ENCODE results near the gene MYH10. TPM values are rescaled to one million over a fixed set of nuclear protein-coding genes. Genes with fewer than 3 reads are reported as not detected.

Gene MYH10
- total RNA-seq, 2 donors from 2014 or later: 48.6 to 56.6 TPM

- H3K4me3 ChIP-seq: no peak overlapping the region
- intact Hi-C loops (cut with DNase I): no loop called here
- 86% methylated on average over 2 of the region's 2 CpGs for WGBS
- no peaks in the 10 kb centered on the region for H3K36me3 ChIP-seq
- no peaks in the 10 kb centered on the region for H3K27me3 ChIP-seq (replicated peaks; ENCODE audit: insufficient read depth)
- H3K9me3 ChIP-seq: no peaks in the 10 kb centered on the region
- H3K27ac ChIP-seq: no peak overlapping the region
- no peaks in the 10 kb centered on the region for H3K4me1 ChIP-seq (replicated peaks)
- TF ChIP-seq POLR2A (IDR thresholded peaks at IDR 0.05): no peak
- no peak for TF ChIP-seq CTCF (IDR thresholded peaks at IDR 0.05)
- TF ChIP-seq POLR2AphosphoS5 (IDR thresholded peaks at IDR 0.05): no peak
- no peak for DNase-seq (ENCODE audit: low spot score)
Observed at GRCh38 chr17:8623591-8623990, 6.9 kb downstream of the MYH10 start.

- no peaks in the 10 kb centered on the region for H3K4me1 ChIP-seq (replicated peaks)
- H3K4me3 ChIP-seq: no peak overlapping the region
- H3K27me3 ChIP-seq (replicated peaks; ENCODE audit: insufficient read depth): no peaks in the 10 kb centered on the region
- no peak for DNase-seq (ENCODE audit: low spot score)
- intact Hi-C loops (cut with DNase I): no loop called here
- H3K9me3 ChIP-seq: no peaks in the 10 kb centered on the region
- WGBS: 89% methylated on average over 4 of the region's 4 CpGs
- no peak for TF ChIP-seq POLR2AphosphoS5 (IDR thresholded peaks at IDR 0.05)
- no peak for TF ChIP-seq CTCF (IDR thresholded peaks at IDR 0.05)
- TF ChIP-seq POLR2A (IDR thresholded peaks at IDR 0.05): no peak
- no peaks in the 10 kb centered on the region for H3K36me3 ChIP-seq
- H3K27ac ChIP-seq: no peak overlapping the region
Observed at GRCh38 chr17:8622191-8622590, 8.3 kb downstream of the MYH10 start.

- intact Hi-C loops (cut with DNase I): no loop called here
- WGBS: 68% methylated on average over 3 of the region's 3 CpGs
Observed at GRCh38 chr17:8621585-8621984, 8.9 kb downstream of the MYH10 start.

GRCh38 chr17:8619294-8619693 is 11.2 kb downstream of the MYH10 start:
- Histone ChIP-seq H3K4me1 (replicated peaks) (no peaks in the 10 kb centered on the region), H3K27me3 (replicated peaks; ENCODE audit: insufficient read depth) (no peaks in the 10 kb centered on the region), H3K9me3 (no peaks in the 10 kb centered on the region), H3K4me3 (no peak overlapping the region), H3K27ac (no peak overlapping the region), H3K36me3 (no peaks in the 10 kb centered on the region)
- intact Hi-C loops (cut with DNase I): no loop called here
- DNase-seq (ENCODE audit: low spot score): no peak
- 90% methylated on average over 6 of the region's 6 CpGs for whole genome bisulfite sequencing
- TF ChIP-seq POLR2A (IDR thresholded peaks at IDR 0.05) (no peak), POLR2AphosphoS5 (IDR thresholded peaks at IDR 0.05) (no peak), CTCF (IDR thresholded peaks at IDR 0.05) (no peak)

More at GRCh38 chr17:8621585-8621984, 8.9 kb downstream of the MYH10 start:
- no peaks in the 10 kb centered on the region for H3K27me3 ChIP-seq (replicated peaks; ENCODE audit: insufficient read depth)
- H3K27ac ChIP-seq: no peak overlapping the region
- no peaks in the 10 kb centered on the region for H3K36me3 ChIP-seq
- no peak overlapping the region for H3K4me3 ChIP-seq
- no peak for DNase-seq (ENCODE audit: low spot score)
- TF ChIP-seq POLR2AphosphoS5 (IDR thresholded peaks at IDR 0.05): no peak
- TF ChIP-seq POLR2A (IDR thresholded peaks at IDR 0.05): no peak
- TF ChIP-seq CTCF (IDR thresholded peaks at IDR 0.05): no peak
- no peaks in the 10 kb centered on the region for H3K9me3 ChIP-seq
- no peaks in the 10 kb centered on the region for H3K4me1 ChIP-seq (replicated peaks)

- Histone ChIP-seq H3K4me3 (no peak overlapping the region), H3K36me3 (no peaks in the 10 kb centered on the region), H3K27ac (no peak overlapping the region), H3K4me1 (replicated peaks) (no peaks in the 10 kb centered on the region), H3K9me3 (no peaks in the 10 kb centered on the region), H3K27me3 (replicated peaks; ENCODE audit: insufficient read depth) (no peaks in the 10 kb centered on the region)
- TF ChIP-seq POLR2A (IDR thresholded peaks at IDR 0.05) (no peak), CTCF (IDR thresholded peaks at IDR 0.05) (no peak), POLR2AphosphoS5 (IDR thresholded peaks at IDR 0.05) (no peak)
- intact Hi-C loops (cut with DNase I): no loop called here
- 74% methylated on average over 3 of the region's 3 CpGs for WGBS
- no peak for DNase-seq (ENCODE audit: low spot score)
Observed at GRCh38 chr17:8618825-8619224, 11.7 kb downstream of the MYH10 start.
